Activated CD4-positive, CD25-positive, alpha-beta regulatory T cell treated with anti-CD3 and anti-CD28 coated beads, Interleukin-2, amount 50 U/mL, for 16 hours (primary cell): ENCODE data around the gene CDH3.

Experiments
- DNase-seq: peaks from one replicate; pipeline ENCODE4 v3.0.0-alpha.2; 2020; ENCODE audit warnings: low read depth, low spot score

CDH3 gene

DNA sequence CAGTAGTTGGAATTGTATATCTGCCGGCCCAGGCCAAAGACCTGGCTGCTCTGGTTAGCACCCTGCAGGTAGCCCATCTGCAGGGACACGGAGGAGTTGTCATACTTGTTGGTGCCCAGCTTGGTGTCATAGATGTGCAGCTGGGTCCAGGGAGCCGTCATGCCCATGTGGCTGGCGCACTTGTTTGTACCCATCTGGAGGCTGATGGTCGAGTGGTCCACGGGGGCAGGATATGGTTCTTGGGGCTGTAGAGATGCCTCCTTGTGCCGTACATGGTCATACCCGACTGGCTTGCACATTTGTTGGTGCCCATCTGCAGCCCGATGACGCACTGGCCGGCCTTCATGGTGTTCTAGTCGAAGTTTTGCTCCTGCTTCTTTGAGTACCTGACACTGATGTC is 6.0 kb downstream of the CDH3 start:
- no peak for DNase-seq

- no peak for DNase-seq
Measured at GRCh38 chr16:68652659-68653058, 7.5 kb downstream of the CDH3 start.

- no peak for DNase-seq
Measured at GRCh38 chr16:68655806-68656205, 10.7 kb downstream of the CDH3 start.

DNA sequence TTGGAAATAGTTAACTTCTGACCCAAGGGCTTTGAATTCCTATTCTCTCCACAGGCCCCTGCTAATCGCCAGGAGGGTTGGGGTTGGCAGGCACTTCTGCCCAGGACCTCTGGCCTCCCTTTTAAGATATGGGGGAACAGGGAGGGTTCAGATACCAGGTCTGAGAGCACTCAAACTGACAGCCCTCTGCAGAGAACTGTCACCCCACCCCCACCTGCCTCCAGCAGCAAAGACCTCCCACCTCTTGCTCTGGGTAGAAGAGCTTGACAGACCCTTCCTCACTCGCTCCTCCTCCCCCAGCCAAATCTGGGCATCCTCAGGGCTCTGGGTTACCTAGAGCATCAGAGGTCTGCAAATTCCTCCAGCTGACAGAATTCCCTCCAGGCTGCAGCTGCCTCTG is 11.6 kb downstream of the CDH3 start:
- no peak for DNase-seq

DNA sequence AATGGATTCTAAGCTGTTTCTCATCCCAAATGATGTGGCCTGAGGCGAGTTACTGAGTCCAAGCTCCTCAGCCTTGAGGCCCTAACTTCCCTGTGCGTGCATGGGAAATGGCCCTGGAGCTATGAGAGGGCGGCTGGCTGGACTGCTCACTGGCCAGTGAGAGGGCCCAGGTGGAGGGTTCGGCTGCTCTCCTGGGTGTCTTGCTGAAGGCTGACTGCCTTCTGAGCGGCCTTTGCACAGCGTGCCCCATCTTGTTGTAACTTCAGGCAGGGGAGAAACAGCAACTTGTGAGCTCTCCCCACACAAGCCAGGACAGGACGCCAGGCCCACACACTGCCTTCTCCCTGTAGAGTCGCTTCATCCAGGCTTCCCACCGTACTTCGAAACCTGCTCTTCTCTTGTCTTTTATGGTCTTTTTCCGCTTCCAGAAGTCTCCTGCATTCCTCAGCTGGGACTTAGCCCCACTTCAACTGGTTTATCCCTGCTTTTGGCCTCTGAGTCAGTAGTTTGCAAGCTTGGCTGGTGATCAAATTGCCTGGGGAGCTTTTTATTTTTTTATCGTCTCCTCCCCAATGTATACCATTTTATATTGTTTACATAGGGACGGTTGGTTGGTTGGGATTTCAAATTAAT is 13.3 kb downstream of the CDH3 start:
- no peak for DNase-seq

- DNase-seq, result no peak
Measured at GRCh38 chr16:68658974-68659360, 13.9 kb downstream of the CDH3 start.

DNA sequence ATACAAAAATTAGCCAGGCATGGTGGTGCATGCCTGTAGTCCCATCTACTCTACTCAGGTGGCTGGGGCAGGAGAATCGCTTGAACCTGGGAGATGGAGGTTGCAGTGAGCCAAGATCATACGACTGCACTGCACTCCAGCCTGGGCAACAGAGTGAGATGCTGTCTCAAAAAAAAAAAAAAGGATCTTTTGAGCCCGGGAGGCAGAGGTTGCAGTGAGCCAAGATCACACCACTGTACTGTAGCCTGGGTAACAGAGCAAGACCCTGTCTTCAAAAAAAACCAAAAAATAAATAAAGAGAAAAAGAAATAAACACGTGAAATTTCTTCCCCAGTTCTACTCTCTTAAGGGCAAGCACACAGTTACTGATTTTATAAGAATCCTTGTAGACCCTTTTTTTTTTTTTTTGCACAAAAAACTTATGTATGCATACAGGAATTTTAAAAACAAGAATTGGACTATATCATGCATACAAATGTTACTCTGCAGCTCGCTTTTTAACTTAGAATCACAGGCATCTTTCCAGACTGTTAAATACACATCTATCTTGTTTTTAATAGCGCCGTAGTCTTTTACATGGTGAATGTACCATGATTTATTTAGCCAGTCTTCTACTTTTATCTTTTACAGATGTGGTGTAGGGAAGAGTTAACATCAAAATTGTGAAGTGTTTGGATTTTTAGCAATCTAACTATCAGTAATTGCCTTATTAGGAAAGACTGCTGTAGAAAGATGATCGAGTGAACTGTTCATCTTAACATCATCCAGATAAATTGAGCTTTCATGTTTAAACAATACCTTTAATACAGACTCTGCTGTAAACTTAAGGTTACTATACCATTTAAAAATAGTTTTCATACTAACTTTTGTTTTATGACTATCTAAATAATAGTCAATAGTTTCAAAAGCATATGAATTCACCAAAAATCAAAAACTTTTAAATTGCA is 14.6 kb downstream of the CDH3 start:
- DNase-seq, result no peak

DNA sequence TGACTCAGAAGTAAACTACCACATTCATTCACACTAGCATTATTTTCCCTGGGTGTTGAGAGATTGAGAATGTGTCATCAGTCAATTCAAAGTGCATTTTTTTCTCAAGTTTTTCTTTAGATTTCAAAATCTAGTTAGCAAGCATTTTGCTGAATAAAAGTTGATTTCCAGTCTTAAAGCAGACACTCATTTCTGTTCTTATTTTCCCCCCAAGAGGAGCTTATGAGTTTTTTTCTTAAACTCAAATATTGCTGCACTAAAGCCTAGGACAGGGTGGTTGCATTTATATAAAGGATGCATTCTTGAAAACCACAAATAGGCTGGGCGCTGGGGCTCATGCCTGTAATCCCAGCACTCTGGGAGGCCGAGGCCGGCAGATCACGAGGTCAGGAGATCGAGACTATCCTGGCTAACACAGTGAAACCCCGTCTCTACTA is 15.3 kb downstream of the CDH3 start:
- no peak for DNase-seq

DNA sequence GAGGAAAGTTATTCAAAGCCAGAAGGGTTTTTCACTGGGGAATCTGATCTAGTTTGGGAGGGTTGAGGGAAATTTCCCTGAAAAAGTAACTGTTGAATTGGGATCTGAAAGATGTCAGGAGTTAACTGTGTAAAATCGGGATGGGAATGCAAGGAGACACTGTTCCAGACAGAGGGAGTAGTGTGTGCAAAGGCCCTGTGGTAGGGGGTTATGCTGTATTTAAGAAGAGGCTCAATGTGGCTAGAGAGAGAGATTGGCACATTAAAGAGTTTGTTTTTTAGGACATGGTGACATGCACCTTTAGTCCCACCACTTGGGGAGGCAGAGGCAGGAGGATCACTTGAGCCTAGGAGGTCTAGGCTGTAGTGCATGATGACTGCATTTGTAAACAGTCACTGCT is 16.9 kb downstream of the CDH3 start:
- no peak for DNase-seq

GRCh38 chr16:68664297-68664696 is 19.2 kb downstream of the CDH3 start:
- no peak for DNase-seq

GRCh38 chr16:68665501-68665900 is 20.4 kb downstream of the CDH3 start:
- no peak for DNase-seq

DNA sequence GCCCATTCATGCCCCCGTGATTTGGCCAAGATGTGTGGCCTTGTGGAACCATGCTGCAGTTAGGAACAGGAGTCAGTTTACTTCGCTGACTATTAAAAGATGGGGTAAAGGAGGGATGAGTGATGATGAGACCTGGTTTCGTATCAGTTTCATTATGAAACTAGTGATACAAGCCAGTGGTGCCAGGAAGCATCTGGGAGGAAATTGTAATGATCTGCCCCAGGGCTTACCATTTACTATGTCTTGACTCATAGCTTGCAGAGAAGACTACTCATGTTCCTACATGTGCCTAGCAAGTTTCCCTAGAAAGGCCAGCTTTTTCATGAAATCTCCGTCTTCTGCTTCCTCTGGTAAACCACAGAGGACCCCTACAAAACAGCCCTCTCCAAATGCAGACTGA is 23.2 kb downstream of the CDH3 start:
- no peak for DNase-seq

- no peak for DNase-seq
Measured at GRCh38 chr16:68676113-68676860, 31.2 kb downstream of the CDH3 start.

DNA sequence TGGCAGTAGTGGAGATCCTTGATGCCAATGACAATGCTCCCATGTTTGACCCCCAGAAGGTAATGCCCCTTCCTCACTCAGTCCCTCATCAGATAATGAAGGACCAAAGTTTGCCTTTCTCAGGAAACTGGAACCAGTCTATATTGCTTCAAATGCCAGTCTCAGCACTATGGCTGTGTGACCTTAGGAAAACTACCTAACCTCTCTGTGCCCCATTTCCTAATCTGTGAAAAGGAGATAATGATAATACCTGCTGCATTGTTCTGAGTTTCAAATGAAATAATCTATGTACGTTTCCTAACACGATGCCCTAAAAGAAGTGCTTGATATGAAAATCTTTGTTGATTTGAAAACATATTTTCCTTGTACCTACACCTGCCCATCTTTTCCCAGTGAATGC is 35.9 kb downstream of the CDH3 start:
- no peak for DNase-seq

GRCh38 chr16:68685685-68686478 is 40.8 kb downstream of the CDH3 start:
- DNase-seq, result no peak

GRCh38 chr16:68686905-68687304 is 41.8 kb downstream of the CDH3 start:
- no peak for DNase-seq

GRCh38 chr16:68689921-68690320 is 44.8 kb downstream of the CDH3 start:
- no peak for DNase-seq

GRCh38 chr16:68695575-68695974 is 50.5 kb downstream of the CDH3 start:
- no peak for DNase-seq

- no peak for DNase-seq
Measured at GRCh38 chr16:68696514-68696913, 51.4 kb downstream of the CDH3 start.

DNA sequence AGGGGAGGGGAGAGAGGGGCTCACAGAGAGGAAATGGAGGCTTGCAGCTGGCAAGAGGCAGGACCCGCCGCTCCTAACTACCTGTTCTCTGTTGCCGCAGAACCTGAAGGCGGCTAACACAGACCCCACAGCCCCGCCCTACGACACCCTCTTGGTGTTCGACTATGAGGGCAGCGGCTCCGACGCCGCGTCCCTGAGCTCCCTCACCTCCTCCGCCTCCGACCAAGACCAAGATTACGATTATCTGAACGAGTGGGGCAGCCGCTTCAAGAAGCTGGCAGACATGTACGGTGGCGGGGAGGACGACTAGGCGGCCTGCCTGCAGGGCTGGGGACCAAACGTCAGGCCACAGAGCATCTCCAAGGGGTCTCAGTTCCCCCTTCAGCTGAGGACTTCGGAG is 53.0 kb downstream of the CDH3 start:
- DNase-seq, result no peak

DNA sequence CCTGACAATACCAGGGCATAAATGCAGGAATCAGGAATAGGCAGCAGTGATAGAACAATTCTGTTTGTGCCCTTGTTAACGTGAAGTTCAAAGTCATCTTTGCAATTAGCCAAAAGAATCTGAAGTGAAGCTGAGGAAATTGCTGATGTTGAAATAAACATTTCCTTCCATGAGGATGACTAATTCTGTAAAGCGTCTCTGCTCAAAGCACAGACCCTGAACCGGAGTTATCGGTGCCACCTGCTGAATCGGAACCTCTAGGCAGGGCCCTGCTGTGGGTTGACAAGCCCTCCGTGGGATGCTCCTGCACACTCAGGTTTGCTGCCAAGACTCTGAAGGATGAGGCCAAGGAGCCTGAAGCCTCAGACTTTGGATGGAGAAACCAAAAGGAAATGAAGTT is 55.0 kb downstream of the CDH3 start:
- DNase-seq, result no peak

- no peak for DNase-seq
Measured at GRCh38 chr16:68700831-68701230, 55.7 kb downstream of the CDH3 start.
